AG10803 (cell line): ENCODE measurements around the gene DNAJB13.

Source experiments
- DNase-seq: peaks from one replicate; pipeline ENCODE4 v3.0.0; 2010; ENCODE audit warnings: low read depth
- H3K4me3 ChIP-seq: 2 replicates; pipeline ENCODE4 v1.5.1; 2011; ENCODE audit warnings: mild to moderate bottlenecking, low read length, control low read depth
- TF ChIP-seq, protein P1 (sequence below): conservative IDR thresholded peaks from 2 replicates; pipeline ENCODE4 v1.5.1; 2011; ENCODE audit warnings: mild to moderate bottlenecking, low read length, control low read depth, inconsistent platforms

Gene DNAJB13

GRCh38 chr11:73969991-73970800 lies 19.4 kb downstream of the DNAJB13 start:
- TF ChIP-seq, protein P1, sequence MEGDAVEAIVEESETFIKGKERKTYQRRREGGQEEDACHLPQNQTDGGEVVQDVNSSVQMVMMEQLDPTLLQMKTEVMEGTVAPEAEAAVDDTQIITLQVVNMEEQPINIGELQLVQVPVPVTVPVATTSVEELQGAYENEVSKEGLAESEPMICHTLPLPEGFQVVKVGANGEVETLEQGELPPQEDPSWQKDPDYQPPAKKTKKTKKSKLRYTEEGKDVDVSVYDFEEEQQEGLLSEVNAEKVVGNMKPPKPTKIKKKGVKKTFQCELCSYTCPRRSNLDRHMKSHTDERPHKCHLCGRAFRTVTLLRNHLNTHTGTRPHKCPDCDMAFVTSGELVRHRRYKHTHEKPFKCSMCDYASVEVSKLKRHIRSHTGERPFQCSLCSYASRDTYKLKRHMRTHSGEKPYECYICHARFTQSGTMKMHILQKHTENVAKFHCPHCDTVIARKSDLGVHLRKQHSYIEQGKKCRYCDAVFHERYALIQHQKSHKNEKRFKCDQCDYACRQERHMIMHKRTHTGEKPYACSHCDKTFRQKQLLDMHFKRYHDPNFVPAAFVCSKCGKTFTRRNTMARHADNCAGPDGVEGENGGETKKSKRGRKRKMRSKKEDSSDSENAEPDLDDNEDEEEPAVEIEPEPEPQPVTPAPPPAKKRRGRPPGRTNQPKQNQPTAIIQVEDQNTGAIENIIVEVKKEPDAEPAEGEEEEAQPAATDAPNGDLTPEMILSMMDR = no peak
- no peak overlapping the region for H3K4me3 ChIP-seq
- no peak for DNase-seq

- no peak overlapping the region for H3K4me3 ChIP-seq
- DNase-seq = no peak
- TF ChIP-seq, protein P1 = no peak
Measured at GRCh38 chr11:73971175-73971719, 20.4 kb downstream of the DNAJB13 start.

- TF ChIP-seq, protein P1 = no peak
- H3K4me3 ChIP-seq = no peak overlapping the region
- no peak for DNase-seq
Measured at GRCh38 chr11:73972187-73972586, 21.4 kb downstream of the DNAJB13 start.

DNA sequence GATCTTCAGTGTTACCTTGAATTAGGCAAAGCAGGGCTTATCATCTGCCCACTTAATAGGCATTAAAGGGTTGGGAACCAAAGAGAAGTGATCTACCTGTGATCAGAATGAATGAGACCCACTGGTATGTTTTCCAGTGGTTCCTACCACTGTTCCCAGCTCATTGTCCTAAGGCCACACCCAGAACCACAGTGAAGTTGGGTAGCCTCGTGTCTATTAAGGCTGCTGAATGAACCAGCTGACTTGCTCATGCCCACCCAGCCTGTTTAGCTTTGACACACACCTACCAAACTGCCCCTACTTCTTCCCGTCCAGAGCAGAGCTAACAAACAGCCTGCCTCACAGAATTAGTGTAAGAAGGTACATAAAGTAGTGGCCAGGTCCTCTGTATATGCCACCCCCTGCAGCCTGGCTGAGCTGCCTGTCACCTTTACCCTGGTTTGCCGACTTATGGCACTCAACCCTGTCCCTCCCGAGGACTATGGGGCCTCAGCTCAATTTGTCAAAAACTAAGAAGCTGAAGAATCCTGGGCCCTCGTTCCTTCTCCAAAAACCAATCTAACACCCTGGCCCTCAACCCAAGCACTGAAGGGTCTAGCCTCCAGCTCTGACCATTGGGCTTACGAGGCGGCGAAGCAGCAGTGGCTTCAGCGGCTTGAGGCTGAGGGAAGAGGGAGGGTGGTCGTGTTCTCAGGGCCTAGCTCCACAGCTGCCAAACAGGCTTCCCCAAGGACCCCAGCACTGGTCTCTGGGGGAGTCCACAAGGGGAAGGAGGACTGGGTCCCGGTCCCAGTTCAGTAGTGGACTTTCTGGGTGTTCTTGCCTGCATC lies 22.0 kb downstream of the DNAJB13 start:
- TF ChIP-seq, protein P1 = no peak
- no peak overlapping the region for H3K4me3 ChIP-seq
- no peak for DNase-seq

GRCh38 chr11:73974604-73975478 lies 24.0 kb downstream of the DNAJB13 start:
- no peak overlapping the region for H3K4me3 ChIP-seq
- TF ChIP-seq, protein P1 = no peak
- DNase-seq = no peak

GRCh38 chr11:73975479-73975757 lies 24.6 kb downstream of the DNAJB13 start:
- TF ChIP-seq, protein P1 = no peak
- no peak for DNase-seq
- no peak overlapping the region for H3K4me3 ChIP-seq
